Heart left ventricle (tissue), 16 donors: ENCODE results near the gene HOPX. TPM values are rescaled to one million over a fixed set of nuclear protein-coding genes. Genes with fewer than 3 reads are reported as not detected.

Experiments
- ATAC-seq, 4 donors: fragments of 200-7000 bp; cut with Tn5 transposase; one replicate each; pipeline ENCODE4 v1.9.1; 2020 to 2022; ENCODE audit warnings: moderate library complexity in 4 of 4, mild to moderate bottlenecking in 3 of 4, moderate number of reproducible peaks in 1 of 4
- DNase-seq, 5 donors: peaks; one replicate each; pipeline ENCODE4 v3.0.0-alpha.2; 2020
- H3K27ac ChIP-seq, 12 donors: fragments of 200-600 bp; sonication (generic) in 4 of 12; one replicate each; pipeline versions ENCODE4 v1.5.0 to v1.8.0; 2016 to 2022; ENCODE audit warnings: mild to moderate bottlenecking in 2 of 12
- H3K27me3 ChIP-seq, 9 donors: fragments of 200-600 bp; sonication (generic) in 2 of 9; one replicate each; pipeline versions ENCODE4 v1.5.1 to v1.8.0; 2016 to 2022; ENCODE audit warnings: mild to moderate bottlenecking in 3 of 9
- H3K36me3 ChIP-seq, 9 donors: fragments of 200-600 bp; sonication (generic) in 2 of 9; one replicate each; pipeline versions ENCODE4 v1.5.0 to v1.8.0; 2018 to 2022; ENCODE audit warnings: mild to moderate bottlenecking in 2 of 9
- H3K4me1 ChIP-seq, 12 donors: fragments of 200-600 bp; sonication (generic) in 4 of 12; one replicate each; pipeline versions ENCODE4 v1.5.0 to v1.8.0; 2016 to 2022; ENCODE audit warnings: mild to moderate bottlenecking in 3 of 12
- H3K4me3 ChIP-seq, 12 donors: fragments of 200-600 bp; sonication (generic) in 4 of 12; one replicate each; pipeline versions ENCODE4 v1.5.0 to v1.8.0; 2017 to 2022; ENCODE audit warnings: mild to moderate bottlenecking in 9 of 12, moderate library complexity in 4 of 12
- H3K9me3 ChIP-seq, 12 donors: fragments of 200-600 bp; sonication (generic) in 4 of 12; one replicate each; pipeline versions ENCODE4 v1.5.0 to v1.8.0; 2016 to 2022; ENCODE audit warnings: mild to moderate bottlenecking in 1 of 12
- CTCF ChIP-seq, 12 donors: fragments of 200-600 bp; sonication (generic) in 4 of 12; IDR thresholded peaks; one replicate each; pipeline versions ENCODE4 v1.5.0 to v1.8.0; 2018 to 2022; ENCODE audit warnings: antibody characterized with exemption in 12 of 12, mild to moderate bottlenecking in 5 of 12
- POLR2A ChIP-seq, 2 donors: fragments of 450-650 bp; IDR thresholded peaks; one replicate each; pipeline ENCODE4 v1.6.1; 2017; ENCODE audit warnings: antibody characterized with exemption in 2 of 2, mild to moderate bottlenecking in 2 of 2, moderate library complexity in 2 of 2
- WGBS, 4 donors: extraction: QIAGEN DNeasy Blood & Tissue Kit in 2 of 4; methylation state at CpG; one replicate each; pipeline versions ENCODE4 v1.1.5 to v1.1.7; 2013 to 2018; 5-methylcytosine and 5-hydroxymethylcytosine counted together
- intact Hi-C, 10 donors: fragments of 100-400 bp; cut with DNase I; formaldehyde crosslinking; loops; one replicate each; pipeline versions ENCODE4 v1.11.1 to v1.14.2; 2022
- polyA plus RNA-seq, 2 donors: library from polyadenylated mRNA; stranded (reverse); fragments of 200-250 nt; gene quantifications; one replicate each; pipeline ENCODE4 v1.2.3, GENCODE V29; 2013
- total RNA-seq, 9 donors: library from RNA; depleted of rRNA in 2 of 9; stranded (reverse); fragments of >200 nt in 2 of 9; fragmentation: NEBNext Ultra II Directional in 3 of 9; extraction: Animal tissue kit (Norgen Biotek cat#: 25700) in 3 of 9; gene quantifications; one replicate each; pipeline versions ENCODE4 v1.1.0 to v1.2.4, GENCODE V29; 2016 to 2023
- donor health status: ischemic (EF 13 %, LVEDD 7.1; RV severe dilation, severe dysfunction).
- donor health status: healthy with polysubstance abuse.
- donor health status: DM: no; HTN: yes; CAD: no.
- donor health status: DM: no; HTN: no; CAD: no.
- donor health status: ischemic (EF 25% LVEDD 6.9; RV normal size, moderate dysfunction).
- donor health status: ischemic (EF 25% LVEDD 5.7; RV mildly dilated, moderate dysfunction).
- donor health status: healthy.
- donor health status: DM: yes; HTN: yes; CAD: no.
- donor health status: ischemic (EF 35%, LVEDD 5.7; RV mildly dilated, moderate dysfunction).
- donor health status: nonischemic (EF 11% LVEDD 7.7; RV severe dilation, severe dysfunction).
- donor health status: DM: yes; HTN: yes; CAD: no.
- donor health status: PGD.
- donor health status: ischemic (EF 29% LVEDD 5.4; RV normal size, mild dysfunction).
- donor health status: nonischemic (EF 23%, LVEDD 6.1; RV moderate dilation, normal function).

Gene HOPX
- total and polyA plus RNA-seq, 11 donors, result 1.5 to 223 (median 21.1) TPM

GRCh38 chr4:56603297-56603696, 77.8 kb downstream of the HOPX start:
- intact Hi-C loops, result no loop called here
- H3K27me3 ChIP-seq, result peaks cover 0 to 12% (median 0%) of the 10 kb centered on the region in 9 donors
- H3K4me3 ChIP-seq, result no peak overlapping the region
- no peaks in the 10 kb centered on the region for H3K36me3 ChIP-seq
- H3K4me1 ChIP-seq, result no peaks in the 10 kb centered on the region
- WGBS, 4 donors, result 77 to 83% (median 81%) methylated on average over 3 of the region's 3 CpGs
- H3K27ac ChIP-seq, result no peak overlapping the region
- no peak for ATAC-seq
- H3K9me3 ChIP-seq, result no peaks in the 10 kb centered on the region
- no peak for DNase-seq
- TF ChIP-seq POLR2A (IDR thresholded peaks at IDR 0.05), result no peak
- no peak for TF ChIP-seq CTCF (IDR thresholded peaks at IDR 0.05)

Other genes starting within 250 kb of the HOPX start
- 1 to 10 TPM; 2.1 to 6.5 (median 3.7) TPM for gene PPAT, start 245.7 kb downstream of the HOPX start, total RNA-seq
- gene PPAT, start 245.7 kb downstream of the HOPX start, polyA plus RNA-seq, result 1 to 10 TPM in 1 of 2 donors, under 1 TPM in 1; 0.65 to 5.1 TPM
- 10 to 100 TPM; 11.8 to 32.2 (median 26.5) TPM for gene PAICS, start 245.0 kb downstream of the HOPX start, total RNA-seq
- 10 to 100 TPM; 20.4 to 55.5 TPM for gene PAICS, start 245.0 kb downstream of the HOPX start, polyA plus RNA-seq
- 10 to 100 TPM; 35.1 to 66.8 (median 41.7) TPM for gene SRP72, start 213.7 kb downstream of the HOPX start, total RNA-seq
- gene SRP72, start 213.7 kb downstream of the HOPX start, polyA plus RNA-seq, result 10 to 100 TPM; 14.1 to 49.9 TPM
- gene ARL9, start 175.5 kb downstream of the HOPX start, total RNA-seq, result under 1 TPM in 1 of 9 donors, not detected in 8; 0.21 TPM
- under 1 TPM in 1 of 2 donors, not detected in 1; 0.03 TPM for gene ARL9, start 175.5 kb downstream of the HOPX start, polyA plus RNA-seq
- not detected for gene SPINK2, start 140.4 kb upstream of the HOPX start, total RNA-seq
- not detected for gene SPINK2, start 140.4 kb upstream of the HOPX start, polyA plus RNA-seq
- 10 to 100 TPM; 20.5 to 41.6 (median 29.6) TPM for gene REST, start 226.6 kb upstream of the HOPX start, total RNA-seq
- 1 to 10 TPM; 4.4 to 7.3 TPM for gene REST, start 226.6 kb upstream of the HOPX start, polyA plus RNA-seq